Ecto neural progenitor cell (in vitro differentiated cells): Measurements from ENCODE around the gene TES.
"Not testable (repeated sequence)": the region's sequence is repeated elsewhere in the genome, so short reads cannot be mapped to it uniquely, and the experiment has no call there.

ENCODE experiments used
- DNase-seq: peaks from one replicate; pipeline ENCODE4 v3.0.0-alpha.2; 2018; ENCODE audit warnings: low spot score

TES gene

GRCh38 chr7:116285252-116285651 is 74.9 kb downstream of the TES start:
- no peak for DNase-seq

- no peak for DNase-seq
These were observed 80.4 kb downstream of the TES start for GRCh38 chr7:116290740-116291139.

- no peak for DNase-seq
These were observed 81.6 kb downstream of the TES start for GRCh38 chr7:116291937-116292336.

GRCh38 chr7:116292381-116292780 is 82.0 kb downstream of the TES start:
- no peak for DNase-seq

GRCh38 chr7:116293139-116293538 is 82.8 kb downstream of the TES start:
- no peak for DNase-seq

- no peak for DNase-seq
These were observed 83.3 kb downstream of the TES start for GRCh38 chr7:116293633-116294032.

- DNase-seq: not testable (repeated sequence)
These were observed 85.6 kb downstream of the TES start for GRCh38 chr7:116295903-116296302.

GRCh38 chr7:116298055-116298454 is 87.7 kb downstream of the TES start:
- DNase-seq: no peak

- no peak for DNase-seq
These were observed 88.2 kb downstream of the TES start for GRCh38 chr7:116298576-116298975.

- no peak for DNase-seq
These were observed 95.4 kb downstream of the TES start for GRCh38 chr7:116305485-116306408.

GRCh38 chr7:116306409-116307048 is 96.2 kb downstream of the TES start:
- DNase-seq: no peak

- no peak for DNase-seq
These were observed 96.9 kb downstream of the TES start for GRCh38 chr7:116307253-116307652.
